ENCODE measurements around the gene TTC7B. TPM values are rescaled to one million over a fixed set of nuclear protein-coding genes. Genes with fewer than 3 reads are reported as not detected.

Gene TTC7B
- total and polyA plus RNA-seq, 10 of the 15 experiments (the other 5 are each of a cell fraction or from before 2014, with no cell fraction given): under 0.01 to 1.1 (median 0.26) TPM; not detected in 2

DNA sequence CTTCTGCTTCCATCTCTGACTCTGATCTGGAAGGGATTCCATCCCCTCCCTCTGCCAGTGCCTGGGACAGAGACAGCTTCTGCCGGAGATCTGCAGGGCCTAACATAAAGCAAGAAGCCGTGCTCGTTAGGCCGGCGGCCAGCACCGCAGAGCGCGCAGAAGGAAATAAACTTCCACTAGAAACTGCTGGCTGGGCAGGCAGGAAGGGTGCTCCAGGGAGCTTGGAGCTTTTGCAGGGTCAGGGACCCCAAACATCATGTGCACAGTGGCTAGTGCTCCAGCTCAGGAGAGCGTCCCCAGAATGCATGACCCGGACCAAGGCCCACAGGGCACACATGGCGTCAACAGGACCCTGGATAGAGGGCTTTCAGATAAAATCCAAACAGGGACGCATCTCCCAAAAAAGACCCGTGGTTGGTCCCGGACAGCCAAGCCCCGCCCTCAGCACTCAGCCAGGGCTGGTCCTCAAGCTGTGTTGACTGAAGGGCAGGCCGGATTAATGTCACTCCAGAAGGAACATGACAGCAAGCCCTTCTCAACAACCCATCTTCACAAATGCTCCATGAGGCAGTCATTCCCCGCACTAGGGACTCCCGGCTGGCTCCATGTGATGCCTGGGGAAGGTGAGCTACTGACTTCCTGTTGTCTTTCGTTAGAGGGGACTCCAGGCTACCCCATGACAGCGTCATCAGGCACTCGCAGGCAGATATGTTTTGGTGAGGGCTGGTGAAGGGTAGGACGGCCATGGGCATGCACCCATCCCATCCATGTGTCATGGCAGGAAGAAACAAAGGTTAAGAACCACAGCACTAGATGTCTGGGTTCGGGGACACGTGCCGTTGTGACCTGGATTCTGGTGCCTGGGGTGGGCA lies 297.9 kb downstream of the TTC7B start:
- BruUV-seq (replicated peaks): no TSS peak
- H3K27ac ChIP-seq (ENCODE audit: control insufficient read depth, insufficient read depth): no peak overlapping the region
- no peak overlapping the region for H2AFZ ChIP-seq (ENCODE audit: control insufficient read depth, low read depth, low read length)
- H3K9me3 ChIP-seq (replicated peaks; ENCODE audit: control insufficient read depth, insufficient read depth, low read length): no peaks in the 10 kb centered on the region
- in situ Hi-C loops (cut with MboI) (no loop called here), intact Hi-C loops (cut with micrococcal nuclease; ENCODE audit: unreplicated experiment) (no loop called here)
- FAIRE-seq (no peak), ATAC-seq (no peak; the same call in 2 of the 3 replicates), DNase-seq (ENCODE audit: low read depth, low spot score) (no peak)
- SMC1A ChIA-PET (ENCODE audit: uncharacterized antibody, unreplicated experiment): interaction anchor here (0.6 kb wide), 1 partner anchor 232 kb away, joined by 3 read pairs; no protein-coding TSS in a partner anchor
- H3K36me3 ChIP-seq (ENCODE audit: control insufficient read depth in 2 of 2, insufficient read depth in 2 of 2, low read length in 1 of 2): no peaks in the 10 kb centered on the region
- WGBS (ENCODE audit: insufficient coverage, insufficient replicate concordance, low lambda C conversion rate, missing lambda C conversion rate): 52% methylated on average over 25 of the region's 25 CpGs
- H3K4me1 ChIP-seq (ENCODE audit: control insufficient read depth, insufficient read depth, low read length): no peaks in the 10 kb centered on the region
- H3K79me2 ChIP-seq (ENCODE audit: control insufficient read depth, insufficient read depth, low read length): no peaks in the 10 kb centered on the region
- no peak overlapping the region for H3K4me2 ChIP-seq (ENCODE audit: control insufficient read depth, insufficient read depth)
- POLR2A ChIA-PET: no interaction called here
- no peaks in the 10 kb centered on the region; a peak in 1 of 4 replicates for H3K27me3 ChIP-seq (replicated peaks in 1 of 2; ENCODE audit: control insufficient read depth in 2 of 2, insufficient read depth in 2 of 2, low read length in 1 of 2)
- no peak for TF ChIP-seq GABPA (IDR thresholded peaks at IDR 0.05; ENCODE audit: low read depth)
- TF ChIP-seq, protein P1, sequence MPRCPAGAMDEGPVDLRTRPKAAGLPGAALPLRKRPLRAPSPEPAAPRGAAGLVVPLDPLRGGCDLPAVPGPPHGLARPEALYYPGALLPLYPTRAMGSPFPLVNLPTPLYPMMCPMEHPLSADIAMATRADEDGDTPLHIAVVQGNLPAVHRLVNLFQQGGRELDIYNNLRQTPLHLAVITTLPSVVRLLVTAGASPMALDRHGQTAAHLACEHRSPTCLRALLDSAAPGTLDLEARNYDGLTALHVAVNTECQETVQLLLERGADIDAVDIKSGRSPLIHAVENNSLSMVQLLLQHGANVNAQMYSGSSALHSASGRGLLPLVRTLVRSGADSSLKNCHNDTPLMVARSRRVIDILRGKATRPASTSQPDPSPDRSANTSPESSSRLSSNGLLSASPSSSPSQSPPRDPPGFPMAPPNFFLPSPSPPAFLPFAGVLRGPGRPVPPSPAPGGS (IDR thresholded peaks at IDR 0.05; ENCODE audit: borderline replicate concordance, insufficient read depth, low read depth, low read length, poor library complexity, severe bottlenecking): no peak
- TF ChIP-seq, protein P2, sequence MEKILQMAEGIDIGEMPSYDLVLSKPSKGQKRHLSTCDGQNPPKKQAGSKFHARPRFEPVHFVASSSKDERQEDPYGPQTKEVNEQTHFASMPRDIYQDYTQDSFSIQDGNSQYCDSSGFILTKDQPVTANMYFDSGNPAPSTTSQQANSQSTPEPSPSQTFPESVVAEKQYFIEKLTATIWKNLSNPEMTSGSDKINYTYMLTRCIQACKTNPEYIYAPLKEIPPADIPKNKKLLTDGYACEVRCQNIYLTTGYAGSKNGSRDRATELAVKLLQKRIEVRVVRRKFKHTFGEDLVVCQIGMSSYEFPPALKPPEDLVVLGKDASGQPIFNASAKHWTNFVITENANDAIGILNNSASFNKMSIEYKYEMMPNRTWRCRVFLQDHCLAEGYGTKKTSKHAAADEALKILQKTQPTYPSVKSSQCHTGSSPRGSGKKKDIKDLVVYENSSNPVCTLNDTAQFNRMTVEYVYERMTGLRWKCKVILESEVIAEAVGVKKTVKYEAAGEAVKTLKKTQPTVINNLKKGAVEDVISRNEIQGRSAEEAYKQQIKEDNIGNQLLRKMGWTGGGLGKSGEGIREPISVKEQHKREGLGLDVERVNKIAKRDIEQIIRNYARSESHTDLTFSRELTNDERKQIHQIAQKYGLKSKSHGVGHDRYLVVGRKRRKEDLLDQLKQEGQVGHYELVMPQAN (conservative IDR thresholded peaks at IDR 0.05): no peak
- no peak for TF ChIP-seq ETV6 (conservative IDR thresholded peaks at IDR 0.05 in 1 of 2, IDR thresholded peaks at IDR 0.05 in 1 of 2; ENCODE audit: borderline replicate concordance in 1 of 2, low read depth in 1 of 2)
- TF ChIP-seq EZH2 (IDR thresholded peaks at IDR 0.05; ENCODE audit: borderline replicate concordance, control insufficient read depth, low read depth, low read length): no peak
- H4K20me1 ChIP-seq (ENCODE audit: control insufficient read depth, insufficient read depth): no peaks in the 10 kb centered on the region
- H3K4me3 ChIP-seq: no peak overlapping the region
- RAD21 ChIA-PET (ENCODE audit: unreplicated experiment): no interaction called here
- CTCF ChIA-PET: interaction anchor here (0.7 to 1.0 kb wide), 2 partner anchors 117 to 215 kb away, joined by 3 to 4 read pairs; no protein-coding TSS in a partner anchor
- H3K9ac ChIP-seq (ENCODE audit: control insufficient read depth, insufficient read depth, low read length): no peak overlapping the region
